HG03342 (cell line): ENCODE measurements around the gene RBBP8NL.

Experiments used
- ATAC-seq: cut with Tn5 transposase; IDR thresholded peaks from one replicate; pipeline ENCODE4 v1.9.1; 2021; ENCODE audit warnings: mild to moderate bottlenecking, moderate library complexity; ENCODE audit not compliant: unreplicated experiment

RBBP8NL gene

DNA sequence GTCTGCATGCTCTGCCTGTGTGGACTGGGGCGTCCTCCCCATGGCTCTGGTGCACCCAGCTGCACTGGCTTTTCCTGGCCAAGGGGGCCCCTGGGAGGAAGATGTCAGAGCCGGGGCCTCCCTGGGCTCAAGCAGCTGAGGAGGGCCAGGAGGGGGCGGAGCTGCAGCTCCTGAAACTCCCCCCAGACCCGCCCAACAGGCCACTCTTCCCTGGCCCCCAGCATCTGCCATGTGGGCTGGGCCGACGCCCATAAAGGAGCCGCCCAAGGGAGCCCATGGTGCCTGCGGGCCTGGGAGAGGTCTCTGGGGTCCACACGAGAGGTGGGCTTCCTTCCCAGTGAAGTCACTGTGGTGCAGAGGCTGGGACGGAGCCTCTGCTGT is 4.0 kb downstream of the RBBP8NL start:
- no peak for ATAC-seq

- ATAC-seq: no peak
These were observed 4.6 kb downstream of the RBBP8NL start for GRCh38 chr20:62422636-62423325.

- no peak for ATAC-seq
These were observed 5.7 kb downstream of the RBBP8NL start for GRCh38 chr20:62421716-62421990.

DNA sequence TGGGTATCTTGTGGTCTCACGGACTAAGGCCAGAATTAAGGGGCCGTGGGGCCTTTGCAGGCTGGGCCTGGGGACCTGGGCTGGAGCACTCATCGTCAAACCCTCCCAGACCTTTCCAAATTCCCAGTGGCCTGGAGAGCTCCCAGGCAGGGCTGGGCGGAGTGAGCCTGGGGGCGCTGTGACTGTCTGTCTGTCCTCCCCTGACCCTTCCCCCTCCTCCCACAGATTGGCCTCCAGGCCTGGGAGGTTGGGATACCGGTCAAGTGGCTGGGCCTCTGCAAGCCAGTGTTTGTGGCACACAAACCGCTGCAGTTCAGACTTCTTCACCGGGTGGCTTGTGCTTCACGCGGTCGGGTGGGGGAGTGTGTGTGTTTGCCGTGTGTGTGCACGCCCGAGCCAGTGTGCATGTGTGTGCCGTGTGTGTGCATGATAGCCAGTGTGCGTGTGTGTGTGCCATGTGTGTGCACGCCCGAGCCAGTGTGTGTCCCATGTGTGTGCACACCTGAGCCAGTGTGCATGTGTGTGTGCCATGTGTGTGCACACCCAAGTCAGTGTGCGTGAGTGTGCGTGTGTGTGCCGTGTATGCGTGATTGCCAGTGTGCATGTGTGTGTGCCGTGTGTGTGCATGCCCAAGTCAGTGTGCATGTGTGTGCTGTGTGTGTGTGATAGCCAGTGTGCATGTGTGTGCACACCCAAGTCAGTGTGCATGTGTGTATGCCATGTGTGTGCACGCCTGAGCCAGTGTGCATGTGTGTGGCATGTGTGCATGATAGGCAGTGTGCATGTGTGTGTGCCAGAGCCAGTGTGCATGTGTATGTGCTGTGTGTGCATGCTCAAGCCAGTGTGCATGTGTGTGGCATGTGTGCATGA is 6.3 kb downstream of the RBBP8NL start:
- ATAC-seq: no peak

DNA sequence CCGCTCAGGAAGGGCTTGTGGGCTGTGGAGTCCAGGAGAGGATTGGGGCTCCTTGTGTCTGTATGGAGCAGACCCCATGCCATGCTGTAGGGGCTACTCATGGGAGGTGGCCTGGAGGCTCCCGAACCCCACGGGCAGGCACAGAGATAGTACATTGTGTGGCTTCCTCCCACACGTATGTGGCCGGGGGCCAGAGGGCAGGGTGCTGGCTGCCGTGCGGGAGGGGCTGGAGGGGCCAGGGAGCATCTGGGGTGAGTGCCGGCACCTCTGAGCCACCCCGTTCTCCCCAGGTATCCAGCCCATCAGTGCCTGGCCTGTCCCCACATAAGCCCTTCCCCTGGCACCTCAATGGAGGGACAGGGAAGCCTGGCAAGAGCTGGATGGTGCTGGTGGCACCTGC is 7.6 kb downstream of the RBBP8NL start:
- ATAC-seq: no peak

DNA sequence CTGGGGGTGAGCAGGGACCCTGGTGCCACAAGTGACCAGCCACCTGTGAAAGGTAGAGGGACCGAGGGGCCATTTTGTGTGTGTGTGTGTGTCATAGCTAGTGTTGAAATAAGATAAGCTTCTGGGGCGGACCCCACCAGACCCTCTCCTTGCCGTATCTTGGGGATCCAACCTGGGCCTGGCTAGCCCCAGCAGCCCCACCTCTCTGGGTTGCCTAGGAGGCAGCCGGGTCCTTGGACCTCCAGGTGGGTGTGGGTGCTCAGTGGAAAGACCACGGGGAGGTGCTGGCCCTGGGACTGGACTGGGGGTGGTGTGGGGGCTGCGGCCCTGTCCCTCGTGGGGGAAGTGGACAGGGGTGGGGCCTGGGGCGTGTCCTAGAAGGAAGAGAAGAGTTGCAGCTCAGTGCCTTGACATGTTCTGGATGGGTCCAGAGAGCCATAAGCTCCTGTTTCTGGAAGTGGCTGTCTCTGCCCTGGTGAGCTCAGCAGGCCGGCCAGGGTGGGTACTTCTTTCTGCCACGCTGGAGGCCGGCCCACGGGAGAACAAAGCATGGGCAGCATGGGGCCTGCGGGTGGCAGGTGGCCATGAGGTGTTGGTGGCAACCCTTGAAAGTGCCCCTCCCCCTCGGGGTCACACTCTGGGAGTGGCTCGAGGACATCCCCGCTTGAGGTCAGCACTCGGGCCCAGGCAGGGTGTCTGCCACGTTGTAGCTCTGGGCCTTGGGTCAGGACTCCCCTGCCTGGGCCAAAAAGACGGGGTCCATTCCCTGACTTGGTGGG is 8.4 kb downstream of the RBBP8NL start:
- ATAC-seq: no peak

DNA sequence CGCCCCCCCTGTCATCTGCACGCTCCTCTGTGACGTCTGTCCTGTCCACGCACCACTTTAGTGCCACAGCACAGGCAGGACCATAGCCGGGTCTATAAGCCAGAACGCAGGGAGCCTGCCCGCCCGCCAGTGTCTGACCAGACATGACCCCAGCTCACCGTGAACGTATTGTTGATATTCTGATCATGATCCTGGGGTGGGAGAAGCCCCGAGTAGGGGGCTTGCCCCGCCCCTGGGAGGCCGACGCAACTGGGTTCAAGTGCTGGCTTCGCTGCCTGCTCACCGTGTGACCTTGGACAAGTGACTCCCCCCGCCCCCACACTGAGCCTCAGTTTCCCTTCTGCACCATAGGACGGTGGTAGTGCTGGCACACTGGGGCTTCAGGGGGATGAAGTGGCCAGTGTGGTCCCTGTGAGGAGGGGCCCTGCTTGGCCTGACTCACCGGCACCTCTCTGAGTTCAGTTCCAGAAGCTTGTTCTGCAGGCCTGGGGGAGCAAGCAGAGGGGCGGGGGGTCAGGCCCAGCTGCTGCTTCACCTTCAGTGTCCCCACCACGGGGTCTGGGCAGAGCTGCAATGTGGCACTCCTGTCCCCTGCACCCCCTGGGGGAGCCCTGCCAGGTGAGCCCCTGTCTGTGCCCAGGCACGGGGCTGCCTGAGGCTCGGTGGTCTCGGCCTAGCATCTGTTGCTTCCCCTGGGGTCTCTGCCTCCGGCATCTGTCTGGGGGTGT is 9.2 kb downstream of the RBBP8NL start:
- no peak for ATAC-seq

- ATAC-seq: no peak
These were observed 10.4 kb downstream of the RBBP8NL start for GRCh38 chr20:62416651-62417637.

- no peak for ATAC-seq
These were observed 11.8 kb downstream of the RBBP8NL start for GRCh38 chr20:62415354-62416111.

- ATAC-seq: no peak
These were observed 13.3 kb downstream of the RBBP8NL start for GRCh38 chr20:62413896-62414481.

DNA sequence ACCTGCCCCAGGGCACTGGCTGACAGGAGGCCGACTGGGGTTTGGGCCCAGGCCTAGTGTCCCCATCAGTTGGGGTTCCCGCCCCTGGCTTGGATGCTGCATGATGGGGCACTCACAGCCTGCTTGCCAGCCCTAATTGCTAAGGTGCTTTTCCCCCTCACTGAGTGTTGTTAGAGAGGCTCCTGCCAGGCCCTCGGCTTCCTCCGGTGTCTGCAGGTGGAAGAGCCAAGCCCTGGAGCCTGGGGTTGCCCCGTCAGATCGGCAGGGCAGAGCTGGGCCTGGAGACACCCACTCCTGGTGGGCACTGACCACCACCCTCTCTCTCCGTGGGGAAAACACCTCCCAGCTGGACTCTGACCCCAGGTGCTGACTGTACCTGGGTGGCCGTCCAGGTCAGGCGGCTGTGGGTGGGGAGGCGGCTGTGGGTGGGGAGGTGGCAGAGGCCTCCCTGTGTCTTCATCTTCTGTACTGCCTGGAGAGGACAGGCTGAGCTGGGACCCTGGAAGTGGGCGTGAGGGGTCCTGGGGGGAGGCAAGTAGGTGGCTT is 14.2 kb downstream of the RBBP8NL start:
- no peak for ATAC-seq

DNA sequence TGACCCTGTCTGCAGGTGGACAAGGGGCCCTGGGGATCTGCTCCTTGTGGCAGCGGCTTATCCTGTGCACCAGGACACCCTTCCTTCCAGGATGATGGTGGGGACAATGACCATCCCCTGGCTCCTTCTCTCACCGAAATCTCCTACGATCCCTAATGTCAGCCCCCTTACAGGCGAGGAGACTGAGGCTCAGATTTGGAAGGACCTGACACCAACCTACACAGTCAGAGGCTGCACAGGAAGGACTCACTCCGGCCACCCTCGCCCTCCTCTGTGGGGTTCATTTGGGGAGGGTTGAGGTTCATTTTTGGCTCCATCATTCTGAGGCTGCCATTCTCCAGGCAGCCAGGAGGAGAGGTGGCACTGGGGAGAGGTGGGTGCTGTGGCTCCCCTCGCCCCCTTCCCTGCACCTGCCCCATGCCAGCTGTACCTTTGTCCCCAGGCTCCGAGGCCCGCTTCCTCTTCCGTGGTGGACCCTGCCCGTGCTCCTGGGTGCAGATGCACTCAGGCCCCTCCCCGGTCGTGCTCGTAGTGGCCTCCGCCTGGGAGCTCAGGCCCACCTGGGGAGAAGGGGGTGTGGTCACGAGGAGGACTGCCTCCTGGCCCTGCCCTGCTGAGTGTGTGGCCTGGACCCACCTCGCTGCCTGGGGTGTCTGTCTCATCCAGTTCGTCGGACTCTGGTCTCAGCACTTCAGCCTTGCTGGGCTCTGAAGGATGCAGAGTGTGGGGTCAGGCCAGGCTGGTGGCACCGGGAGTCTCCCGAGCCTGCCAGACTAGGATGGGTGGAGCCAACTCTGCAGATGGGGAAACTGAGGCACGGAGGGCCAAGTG is 14.9 kb downstream of the RBBP8NL start:
- ATAC-seq: no peak

- no peak for ATAC-seq
These were observed 15.7 kb downstream of the RBBP8NL start for GRCh38 chr20:62411479-62412193.

GRCh38 chr20:62410746-62411478 is 16.4 kb downstream of the RBBP8NL start:
- no peak for ATAC-seq

GRCh38 chr20:62409931-62410745 is 17.2 kb downstream of the RBBP8NL start:
- no peak for ATAC-seq
